H9 (cell line): ENCODE data around the gene PPP2R2B. TPM values are rescaled to one million over a fixed set of nuclear protein-coding genes. Genes with fewer than 3 reads are reported as not detected.

Experiments used
- DNase-seq: peaks from one replicate; pipeline ENCODE4 v3.0.0-alpha.2; 2017
- H2AFZ ChIP-seq: one replicate; pipeline ENCODE4 v1.6.1; 2013; ENCODE audit warnings: mild to moderate bottlenecking, low read length, control low read depth, moderate library complexity
- H2AK5ac ChIP-seq: 2 replicates; pipeline ENCODE4 v1.6.1; 2013; ENCODE audit warnings: low read length, control low read depth, mixed read lengths; ENCODE audit not compliant: insufficient read length
- H2BK120ac ChIP-seq: one replicate; pipeline ENCODE4 v1.6.1; 2013; ENCODE audit warnings: low read depth, mild to moderate bottlenecking, low read length, control low read depth, inconsistent platforms; ENCODE audit not compliant: poor library complexity, severe bottlenecking
- H2BK12ac ChIP-seq: 2 replicates; pipeline ENCODE4 v1.6.1; 2013; ENCODE audit warnings: low read length, control low read depth, mixed read lengths, low read depth; ENCODE audit not compliant: insufficient read length
- H2BK15ac ChIP-seq: 2 replicates; pipeline ENCODE4 v1.6.1; 2013; ENCODE audit warnings: low read depth, low read length, control low read depth
- H2BK20ac ChIP-seq: one replicate; pipeline ENCODE4 v1.6.1; 2013; ENCODE audit warnings: low read depth, mild to moderate bottlenecking, low read length, control low read depth, inconsistent platforms; ENCODE audit not compliant: poor library complexity, severe bottlenecking
- H2BK5ac ChIP-seq: 2 replicates; pipeline ENCODE4 v1.6.1; 2013; ENCODE audit warnings: low read length, control low read depth, mixed read lengths; ENCODE audit not compliant: insufficient read length
- H3K14ac ChIP-seq: 2 replicates; pipeline ENCODE4 v1.6.1; 2013; ENCODE audit warnings: low read length, control low read depth; ENCODE audit not compliant: insufficient read depth
- H3K18ac ChIP-seq: 2 replicates; pipeline ENCODE4 v1.6.1; 2013; ENCODE audit warnings: low read depth, mild to moderate bottlenecking, mixed read lengths, low read length, control low read depth; ENCODE audit not compliant: insufficient read length
- H3K23ac ChIP-seq: 2 replicates; pipeline ENCODE4 v1.6.1; 2013; ENCODE audit warnings: low read length, control low read depth, mixed read lengths, low read depth; ENCODE audit not compliant: insufficient read length
- H3K23me2 ChIP-seq: 2 replicates; pipeline ENCODE4 v1.6.1; 2013; ENCODE audit warnings: low read depth, mild to moderate bottlenecking, mixed read lengths, low read length, control low read depth; ENCODE audit not compliant: insufficient read length, poor library complexity, severe bottlenecking
- H3K27ac ChIP-seq: 2 replicates; pipeline ENCODE4 v1.5.1; 2013; ENCODE audit warnings: low read length, control low read depth, mixed read lengths, low read depth; ENCODE audit not compliant: insufficient read length
- H3K27me3 ChIP-seq: 2 replicates; pipeline ENCODE4 v1.6.1; 2013; ENCODE audit warnings: low read length, control low read depth, inconsistent platforms; ENCODE audit not compliant: insufficient read depth
- H3K4ac ChIP-seq: 2 replicates; pipeline ENCODE4 v1.6.1; 2013; ENCODE audit warnings: low read depth, mild to moderate bottlenecking, control low read depth, inconsistent platforms, low read length, moderate library complexity
- H3K4me1 ChIP-seq: 2 replicates; pipeline ENCODE4 v1.6.1; 2013; ENCODE audit warnings: low read length, control low read depth, inconsistent platforms; ENCODE audit not compliant: insufficient read depth
- H3K4me2 ChIP-seq: 2 replicates; pipeline ENCODE4 v1.6.1; 2013; ENCODE audit warnings: low read length, control low read depth, mixed read lengths; ENCODE audit not compliant: insufficient read length, insufficient read depth
- H3K56ac ChIP-seq: 2 replicates; pipeline ENCODE4 v1.6.1; 2013; ENCODE audit warnings: low read depth, mild to moderate bottlenecking, mixed read lengths, low read length, control low read depth; ENCODE audit not compliant: insufficient read length
- H3K79me1 ChIP-seq: 2 replicates; pipeline ENCODE4 v1.6.1; 2013; ENCODE audit warnings: low read depth, mild to moderate bottlenecking, moderate library complexity, low read length, control low read depth, inconsistent platforms; ENCODE audit not compliant: insufficient read depth, poor library complexity, severe bottlenecking
- H3K79me2 ChIP-seq: 2 replicates; pipeline ENCODE4 v1.6.1; 2013; ENCODE audit warnings: low read length, control low read depth, inconsistent platforms; ENCODE audit not compliant: insufficient read depth
- H3K9ac ChIP-seq: 2 replicates; pipeline ENCODE4 v1.6.1; 2013; ENCODE audit warnings: low read length, control low read depth, mixed read lengths; ENCODE audit not compliant: insufficient read length; ENCODE audit errors: extremely low read depth
- H3K9me3 ChIP-seq: one replicate; pipeline ENCODE4 v1.6.1; 2013; ENCODE audit warnings: low read depth, low read length, inconsistent platforms; ENCODE audit not compliant: control insufficient read depth
- H3T11ph ChIP-seq: one replicate; pipeline ENCODE4 v1.6.1; 2013; ENCODE audit warnings: mild to moderate bottlenecking, low read length, control low read depth, inconsistent platforms
- H4K20me1 ChIP-seq: one replicate; pipeline ENCODE4 v1.6.1; 2013; ENCODE audit not compliant: control insufficient read depth, insufficient read length, insufficient read depth
- H4K5ac ChIP-seq: 2 replicates; pipeline ENCODE4 v1.6.1; 2013; ENCODE audit warnings: low read depth, mild to moderate bottlenecking, mixed read lengths, low read length, control low read depth; ENCODE audit not compliant: insufficient read length
- H4K8ac ChIP-seq: replicated peaks from 2 replicates; pipeline ENCODE4 v1.6.1; 2013; ENCODE audit warnings: low read length, control low read depth, mixed read lengths, low read depth; ENCODE audit not compliant: insufficient read length
- H4K91ac ChIP-seq: 2 replicates; pipeline ENCODE4 v1.6.1; 2013; ENCODE audit warnings: low read depth, mild to moderate bottlenecking, moderate library complexity, mixed read lengths, low read length, control low read depth; ENCODE audit not compliant: insufficient read length
- H3K27ac Mint-ChIP-seq, 3 experiments: 2 replicates in 2 of 3; 3 replicates in 1 of 3; pipeline ENCODE4 v1.8.0; 2020 to 2021; ENCODE audit warnings: mixed read lengths in 3 of 3, mild to moderate bottlenecking in 1 of 3, moderate library complexity in 1 of 3
- H3K27me3 Mint-ChIP-seq: 2 replicates; pipeline ENCODE4 v1.8.0; 2021; ENCODE audit warnings: low read depth, mild to moderate bottlenecking, moderate library complexity, mixed read lengths
- H3K36me3 Mint-ChIP-seq, 3 experiments: 2 replicates in 2 of 3; 3 replicates in 1 of 3; pipeline ENCODE4 v1.8.0; 2020 to 2021; ENCODE audit warnings: low read depth in 3 of 3, mixed read lengths in 3 of 3; ENCODE audit not compliant: insufficient read depth in 1 of 3
- H3K4me1 Mint-ChIP-seq, 2 experiments: 2 replicates each; pipeline ENCODE4 v1.8.0; 2020; ENCODE audit warnings: mixed read lengths in 2 of 2
- H3K4me3 Mint-ChIP-seq, 2 experiments: 2 replicates in 1 of 2; 3 replicates in 1 of 2; pipeline ENCODE4 v1.8.0; 2020 to 2021; ENCODE audit warnings: mild to moderate bottlenecking in 2 of 2, mixed read lengths in 2 of 2, moderate library complexity in 1 of 2
- H3K9me3 Mint-ChIP-seq, 2 experiments: 2 replicates in 1 of 2; 3 replicates in 1 of 2; pipeline ENCODE4 v1.8.0; 2020; ENCODE audit warnings: mild to moderate bottlenecking in 2 of 2, mixed read lengths in 2 of 2, moderate library complexity in 1 of 2
- WGBS: extraction: QIAGEN DNeasy Blood & Tissue Kit; methylation state at CpG from one replicate; pipeline ENCODE4 v1.1.7; 2013; ENCODE audit warnings: missing lambda C conversion rate, low lambda C conversion rate, mixed read lengths; ENCODE audit not compliant: insufficient read length; ENCODE audit errors: extremely low coverage; 5-methylcytosine and 5-hydroxymethylcytosine counted together
- total RNA-seq: library from RNA; stranded (reverse); gene quantifications from 2 replicates; pipeline ENCODE4 v1.2.1, GENCODE V29; 2021
- TF ChIP-seq, protein P1 (sequence below): fragments of 200-600 bp; sonication (generic); conservative IDR thresholded peaks from 3 replicates; pipeline ENCODE4 v1.8.0; 2021; ENCODE audit warnings: antibody characterized with exemption, mild to moderate bottlenecking

PPP2R2B gene
- total RNA-seq, 1 experiment from 2014 or later, result 14.3 TPM

GRCh38 chr5:146586752-146587151, 291.8 kb downstream of the PPP2R2B start:
- Mint-ChIP-seq H3K9me3 (no peaks in the 10 kb centered on the region), H3K4me3 (no peak overlapping the region), H3K36me3 (peaks cover 2 to 6% (median 4%) of the 10 kb centered on the region in 3 experiments; a peak in 3 of 7 replicates), H3K27ac (no peak overlapping the region), H3K27me3 (peaks cover 2% of the 10 kb centered on the region), H3K4me1 (no peaks in the 10 kb centered on the region)
- no peaks in the 10 kb centered on the region for H3K79me1 ChIP-seq
- no peaks in the 10 kb centered on the region for H3K23me2 ChIP-seq
- H2BK5ac ChIP-seq, result no peak overlapping the region
- H3K27ac ChIP-seq, result no peak overlapping the region
- no peak overlapping the region for H2BK12ac ChIP-seq
- no peak overlapping the region for H2AK5ac ChIP-seq
- no peaks in the 10 kb centered on the region for H3K4me1 ChIP-seq
- H3K79me2 ChIP-seq, result no peaks in the 10 kb centered on the region
- no peak overlapping the region for H3K4ac ChIP-seq
- no peak overlapping the region for H3T11ph ChIP-seq
- no peak overlapping the region for H2BK15ac ChIP-seq
- H3K27me3 ChIP-seq, result no peaks in the 10 kb centered on the region
- H2BK120ac ChIP-seq, result no peak overlapping the region
- no peak overlapping the region for H3K18ac ChIP-seq
- no peak overlapping the region for H3K9ac ChIP-seq
- no CpG with 5 or more reads among the region's 5 CpGs for WGBS
- no peak overlapping the region for H3K4me2 ChIP-seq
- no peak overlapping the region for H3K14ac ChIP-seq
- no peak for DNase-seq
- H3K56ac ChIP-seq, result no peak overlapping the region
- H3K23ac ChIP-seq, result no peak overlapping the region
- no peaks in the 10 kb centered on the region for H3K9me3 ChIP-seq
- H4K20me1 ChIP-seq, result no peaks in the 10 kb centered on the region
- H2BK20ac ChIP-seq, result no peak overlapping the region
- no peak overlapping the region for H2AFZ ChIP-seq
- no peak overlapping the region for H4K5ac ChIP-seq
- no peak overlapping the region for H4K8ac ChIP-seq
- TF ChIP-seq, protein P1, sequence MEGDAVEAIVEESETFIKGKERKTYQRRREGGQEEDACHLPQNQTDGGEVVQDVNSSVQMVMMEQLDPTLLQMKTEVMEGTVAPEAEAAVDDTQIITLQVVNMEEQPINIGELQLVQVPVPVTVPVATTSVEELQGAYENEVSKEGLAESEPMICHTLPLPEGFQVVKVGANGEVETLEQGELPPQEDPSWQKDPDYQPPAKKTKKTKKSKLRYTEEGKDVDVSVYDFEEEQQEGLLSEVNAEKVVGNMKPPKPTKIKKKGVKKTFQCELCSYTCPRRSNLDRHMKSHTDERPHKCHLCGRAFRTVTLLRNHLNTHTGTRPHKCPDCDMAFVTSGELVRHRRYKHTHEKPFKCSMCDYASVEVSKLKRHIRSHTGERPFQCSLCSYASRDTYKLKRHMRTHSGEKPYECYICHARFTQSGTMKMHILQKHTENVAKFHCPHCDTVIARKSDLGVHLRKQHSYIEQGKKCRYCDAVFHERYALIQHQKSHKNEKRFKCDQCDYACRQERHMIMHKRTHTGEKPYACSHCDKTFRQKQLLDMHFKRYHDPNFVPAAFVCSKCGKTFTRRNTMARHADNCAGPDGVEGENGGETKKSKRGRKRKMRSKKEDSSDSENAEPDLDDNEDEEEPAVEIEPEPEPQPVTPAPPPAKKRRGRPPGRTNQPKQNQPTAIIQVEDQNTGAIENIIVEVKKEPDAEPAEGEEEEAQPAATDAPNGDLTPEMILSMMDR, result no peak
- no peak overlapping the region for H4K91ac ChIP-seq
